SK-N-SH (cell line): ENCODE measurements around the gene CKS1B.

Experiments used
- MXI1 ChIP-seq: IDR thresholded peaks from 2 replicates; pipeline ENCODE4 v1.6.1; 2012; ENCODE audit warnings: mild to moderate bottlenecking, low read depth, low read length, improper control_type of control experiment
- YY1 ChIP-seq: IDR thresholded peaks from 2 replicates; pipeline ENCODE4 v1.4.0; 2012; ENCODE audit warnings: low read depth, mild to moderate bottlenecking
- TF ChIP-seq, protein P1 (sequence below): IDR thresholded peaks from 2 replicates; pipeline ENCODE4; 2012

- TF ChIP-seq MXI1 (no peak), YY1 (no peak)
- TF ChIP-seq, protein P1, sequence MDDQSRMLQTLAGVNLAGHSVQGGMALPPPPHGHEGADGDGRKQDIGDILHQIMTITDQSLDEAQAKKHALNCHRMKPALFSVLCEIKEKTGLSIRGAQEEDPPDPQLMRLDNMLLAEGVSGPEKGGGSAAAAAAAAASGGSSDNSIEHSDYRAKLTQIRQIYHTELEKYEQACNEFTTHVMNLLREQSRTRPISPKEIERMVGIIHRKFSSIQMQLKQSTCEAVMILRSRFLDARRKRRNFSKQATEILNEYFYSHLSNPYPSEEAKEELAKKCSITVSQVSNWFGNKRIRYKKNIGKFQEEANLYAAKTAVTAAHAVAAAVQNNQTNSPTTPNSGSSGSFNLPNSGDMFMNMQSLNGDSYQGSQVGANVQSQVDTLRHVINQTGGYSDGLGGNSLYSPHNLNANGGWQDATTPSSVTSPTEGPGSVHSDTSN, result no peak
Measured at GRCh38 chr1:155015527-155016230, 41.2 kb downstream of the CKS1B start.
